NCI-H146 treated with DMSO at 0.1 percent for 48 hours (cell line): Measurements from ENCODE around the gene TANGO2.

Source experiments
- DNase-seq: peaks from one replicate; lab custom pipeline; 2025; ENCODE audit not compliant: unreplicated experiment; lab: John Stamatoyannopoulos, UW

The TANGO2 gene

GRCh38 chr22:20024650-20025397, 3.9 kb downstream of the TANGO2 start:
- DNase-seq, result no peak

- DNase-seq, result no peak
Observed at GRCh38 chr22:20025401-20026203, 4.7 kb downstream of the TANGO2 start.

- no peak for DNase-seq
Observed at GRCh38 chr22:20026204-20026908, 5.4 kb downstream of the TANGO2 start.

GRCh38 chr22:20026996-20027601, 6.2 kb downstream of the TANGO2 start:
- no peak for DNase-seq

GRCh38 chr22:20027966-20028854, 7.3 kb downstream of the TANGO2 start:
- DNase-seq, result no peak

- DNase-seq, result no peak
Observed at GRCh38 chr22:20028855-20029549, 8.1 kb downstream of the TANGO2 start.

- no peak for DNase-seq
Observed at GRCh38 chr22:20029550-20030225, 8.8 kb downstream of the TANGO2 start.

GRCh38 chr22:20031732-20032406, 11.0 kb downstream of the TANGO2 start:
- DNase-seq, result peak; percentile 28

GRCh38 chr22:20032407-20032991, 11.6 kb downstream of the TANGO2 start:
- DNase-seq, result no peak

GRCh38 chr22:20033045-20033706, 12.3 kb downstream of the TANGO2 start:
- no peak for DNase-seq

GRCh38 chr22:20034143-20034542, 13.2 kb downstream of the TANGO2 start:
- no peak for DNase-seq

GRCh38 chr22:20035375-20036083, 14.6 kb downstream of the TANGO2 start:
- no peak for DNase-seq

- DNase-seq, result no peak
Observed at GRCh38 chr22:20036084-20036482, 15.2 kb downstream of the TANGO2 start.

- DNase-seq, result no peak
Observed at GRCh38 chr22:20036535-20037392, 15.9 kb downstream of the TANGO2 start.

GRCh38 chr22:20037419-20037818, 16.5 kb downstream of the TANGO2 start:
- DNase-seq, result no peak

- no peak for DNase-seq
Observed at GRCh38 chr22:20038574-20038973, 17.7 kb downstream of the TANGO2 start.
